HG02870 (cell line): Measurements from ENCODE around the gene WDPCP.
"Not testable (repeated sequence)": the region's sequence is repeated elsewhere in the genome, so short reads cannot be mapped to it uniquely, and the experiment has no call there.

Source experiments
- ATAC-seq: cut with Tn5 transposase; IDR thresholded peaks from one replicate; pipeline ENCODE4 v1.9.1; 2021; ENCODE audit warnings: mild to moderate bottlenecking, moderate library complexity; ENCODE audit not compliant: unreplicated experiment

Gene WDPCP

DNA sequence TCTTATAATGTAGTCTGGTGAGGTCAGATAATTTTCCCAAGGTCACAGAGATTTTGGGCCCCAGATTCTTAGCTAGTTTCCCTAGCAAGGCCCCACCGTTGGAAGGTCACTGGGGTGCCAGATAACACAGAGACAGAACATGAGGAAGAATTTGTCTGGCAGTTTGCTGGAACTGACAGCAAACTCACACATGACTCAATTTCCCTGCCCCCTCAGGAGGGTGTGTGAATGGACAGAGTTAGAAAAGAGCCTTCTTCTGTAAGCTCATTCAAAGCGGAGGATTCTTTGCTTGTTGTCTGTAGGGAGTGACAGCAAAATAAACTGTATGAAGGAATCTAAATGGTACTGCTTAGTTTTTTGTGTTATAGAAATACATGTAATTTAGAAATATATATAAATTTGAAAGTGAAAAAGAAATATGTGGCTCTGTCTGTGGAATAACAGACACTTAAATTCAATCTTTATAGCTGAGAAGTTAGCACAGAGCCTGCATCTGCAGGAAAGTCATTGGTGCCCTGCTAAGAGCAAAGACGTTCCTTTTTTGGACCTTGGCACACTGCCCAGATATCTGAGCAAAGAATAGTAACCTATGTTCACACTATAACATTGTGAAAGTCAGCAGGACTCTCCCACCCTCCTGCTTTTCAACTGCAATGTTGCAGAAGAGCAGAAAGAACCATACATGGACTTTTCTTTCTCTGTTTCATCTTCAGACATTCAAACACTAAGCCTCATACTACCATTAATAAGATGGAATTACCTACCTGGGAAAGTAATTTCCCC lies 2.5 kb upstream of the WDPCP start:
- no peak for ATAC-seq

DNA sequence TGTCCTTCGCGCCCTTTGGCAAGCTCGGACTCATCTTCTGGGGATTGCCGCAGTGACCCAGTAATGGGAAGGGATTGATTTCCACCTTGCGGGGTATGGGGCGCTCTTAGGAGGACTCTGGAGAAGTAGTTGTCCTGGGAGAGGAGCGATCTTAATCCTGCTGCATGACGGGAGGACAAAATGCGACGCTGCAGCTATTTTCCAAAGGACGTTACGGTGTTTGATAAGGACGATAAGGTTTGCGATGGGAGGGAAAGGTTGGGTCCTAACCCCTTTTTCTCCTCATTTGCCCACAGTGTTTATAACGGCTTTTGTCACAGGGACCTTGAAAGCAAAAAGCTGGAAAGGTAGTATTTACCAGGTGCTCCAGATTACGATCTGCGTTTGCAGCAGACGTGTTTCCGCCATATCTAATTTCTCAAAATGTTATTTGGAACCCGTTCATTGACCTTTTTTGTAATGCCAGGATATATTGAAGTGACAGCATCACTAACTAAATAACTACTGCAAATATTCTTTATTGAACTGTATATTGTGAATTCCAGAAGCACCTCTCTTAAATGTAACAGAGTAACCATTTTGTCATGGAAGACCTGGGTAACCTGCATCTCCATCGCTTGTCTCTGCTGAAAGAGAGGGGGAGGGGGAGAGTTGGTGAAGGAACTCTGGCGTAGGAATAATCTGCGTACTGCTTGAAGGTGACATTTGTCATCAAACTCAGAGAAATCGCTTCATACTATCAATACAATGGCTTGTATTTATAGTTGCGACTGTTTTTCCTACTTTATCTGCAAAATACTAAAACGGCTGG lies 1.1 kb upstream of the WDPCP start:
- peak; percentile 13 for ATAC-seq

DNA sequence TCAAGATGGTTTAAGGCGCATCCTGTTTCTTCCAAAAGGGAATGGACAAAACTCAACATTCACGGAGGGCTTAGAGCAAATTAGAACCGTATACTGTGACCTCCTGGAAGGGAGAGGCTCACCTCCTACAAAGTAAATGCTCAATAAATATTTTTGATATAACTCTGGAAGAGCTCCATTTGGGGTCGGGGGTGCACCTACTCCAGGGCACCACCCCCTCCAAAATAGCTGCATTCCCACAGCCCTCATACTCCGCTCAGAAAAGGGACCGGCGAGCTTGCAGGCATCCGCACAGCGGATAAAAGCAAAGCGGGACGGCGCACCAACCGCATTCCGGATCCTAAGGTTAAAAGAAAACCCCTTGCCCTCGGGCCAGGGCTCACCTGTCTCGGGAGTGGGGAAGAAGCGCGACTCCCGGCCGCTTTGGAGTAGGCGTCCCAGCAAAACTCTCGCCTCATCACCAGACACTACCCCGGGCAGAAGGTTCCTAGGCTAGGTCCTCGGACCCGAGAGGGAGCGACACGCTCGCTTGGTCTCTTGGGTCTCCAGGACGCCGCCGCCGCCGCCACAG lies 378 bp downstream of the WDPCP start:
- ATAC-seq: no peak

DNA sequence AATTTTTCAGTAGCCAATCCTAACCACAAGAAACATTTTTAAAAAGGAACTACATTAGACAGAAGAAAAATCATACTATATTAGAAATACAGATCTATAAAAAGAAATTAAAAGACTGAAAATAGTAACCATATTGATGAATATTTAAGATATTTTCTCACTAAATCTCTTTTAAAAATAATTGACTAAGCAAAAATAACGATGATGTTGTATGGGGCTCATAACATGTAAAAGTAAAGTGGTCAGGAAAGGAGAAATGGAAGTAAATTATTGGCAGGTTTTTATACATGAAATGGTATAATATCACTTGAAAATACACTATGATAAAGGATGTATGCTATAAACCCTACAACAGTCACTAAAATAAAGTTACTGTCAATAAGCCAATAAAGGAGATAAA lies 5.4 kb downstream of the WDPCP start:
- ATAC-seq: no peak

- ATAC-seq: no peak
Measured at GRCh38 chr2:63581298-63581961, 6.8 kb downstream of the WDPCP start.

- no peak for ATAC-seq
Measured at GRCh38 chr2:63580651-63581297, 7.5 kb downstream of the WDPCP start.

DNA sequence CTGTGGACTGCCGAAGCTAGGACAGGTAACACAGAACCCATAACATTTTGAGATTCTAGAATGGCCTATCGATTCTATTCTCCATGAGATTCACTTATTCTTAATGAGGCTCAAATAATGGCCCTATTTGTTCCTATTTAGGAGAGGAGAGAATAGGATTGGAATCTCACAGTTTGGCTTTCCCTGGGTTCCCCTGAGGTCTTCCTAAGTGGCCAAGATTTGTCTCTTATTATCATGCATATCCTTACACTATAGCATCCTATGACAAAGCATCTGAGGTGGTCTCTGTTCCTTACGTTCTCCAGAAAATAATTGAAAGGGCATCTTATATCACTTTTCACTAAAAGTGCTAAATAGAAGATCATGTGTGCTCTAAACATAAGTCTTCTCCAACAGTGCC lies 9.5 kb downstream of the WDPCP start:
- ATAC-seq: no peak

DNA sequence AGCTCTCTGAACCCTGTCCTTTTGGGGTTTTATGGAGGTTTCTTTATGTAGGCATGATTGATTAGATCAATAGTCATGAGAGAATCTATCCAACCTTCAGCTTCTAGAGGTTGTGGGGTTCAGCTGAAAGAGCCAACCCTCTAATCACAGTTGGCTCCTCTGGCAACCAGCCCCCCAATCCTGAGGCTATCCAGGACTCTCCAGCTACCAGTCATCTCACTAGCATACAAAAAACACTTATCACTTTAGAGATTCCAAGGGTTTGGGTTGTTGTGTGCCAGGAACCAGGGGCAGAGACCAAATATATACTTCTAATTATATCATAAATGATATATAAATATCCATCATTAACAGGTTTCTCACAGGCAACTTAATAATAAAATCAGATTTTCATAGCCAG lies 11.7 kb downstream of the WDPCP start:
- no peak for ATAC-seq

- ATAC-seq: not testable (repeated sequence)
Measured at GRCh38 chr2:63573726-63574345, 14.4 kb downstream of the WDPCP start.

DNA sequence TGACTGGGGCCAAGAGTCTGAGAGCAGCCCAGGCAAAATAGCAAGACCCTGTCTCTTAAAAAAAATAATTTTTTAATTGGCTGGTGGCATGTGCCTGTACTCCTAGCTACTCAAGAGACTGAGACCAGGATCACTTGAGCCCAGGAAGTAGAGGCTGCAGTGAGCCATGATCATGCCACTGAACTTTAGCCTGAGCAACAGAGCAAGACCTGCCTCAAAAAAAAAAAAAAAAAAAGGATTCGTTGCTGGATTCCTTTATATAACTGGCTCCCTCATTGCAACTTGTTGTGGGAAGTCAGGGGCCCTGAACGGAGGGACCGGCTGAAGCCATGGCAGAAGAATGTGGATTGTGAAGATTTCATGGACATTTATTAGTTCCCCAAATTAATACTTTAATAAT lies 15.3 kb downstream of the WDPCP start:
- ATAC-seq: not testable (repeated sequence)

GRCh38 chr2:63572001-63572400 lies 16.3 kb downstream of the WDPCP start:
- no peak for ATAC-seq

GRCh38 chr2:63571291-63571690 lies 17.0 kb downstream of the WDPCP start:
- no peak for ATAC-seq

DNA sequence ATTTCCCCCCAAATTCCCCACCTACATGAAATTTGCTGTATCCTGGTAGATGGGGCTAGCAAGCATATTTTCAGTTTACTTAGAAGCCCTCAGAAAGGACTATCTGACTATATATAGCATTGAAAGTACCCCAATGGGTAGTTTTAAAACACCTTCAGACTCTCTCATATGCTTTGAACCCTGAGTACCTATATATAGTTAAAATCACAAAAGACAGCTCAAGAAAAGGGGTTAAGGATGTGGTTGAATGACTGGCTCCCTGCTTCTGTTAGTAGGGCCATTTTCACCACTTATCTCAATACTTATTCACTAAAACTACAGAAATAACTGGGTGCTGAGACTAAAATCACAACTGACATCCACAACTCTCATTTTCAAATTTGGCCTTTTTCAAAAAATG lies 18.5 kb downstream of the WDPCP start:
- peak; percentile 73 for ATAC-seq

GRCh38 chr2:63562751-63563150 lies 25.5 kb downstream of the WDPCP start:
- no peak for ATAC-seq

- ATAC-seq: not testable (repeated sequence)
Measured at GRCh38 chr2:63558922-63559321, 29.4 kb downstream of the WDPCP start.

- not testable (repeated sequence) for ATAC-seq
Measured at GRCh38 chr2:63557819-63558218, 30.5 kb downstream of the WDPCP start.

- no peak for ATAC-seq
Measured at GRCh38 chr2:63555931-63556330, 32.3 kb downstream of the WDPCP start.

DNA sequence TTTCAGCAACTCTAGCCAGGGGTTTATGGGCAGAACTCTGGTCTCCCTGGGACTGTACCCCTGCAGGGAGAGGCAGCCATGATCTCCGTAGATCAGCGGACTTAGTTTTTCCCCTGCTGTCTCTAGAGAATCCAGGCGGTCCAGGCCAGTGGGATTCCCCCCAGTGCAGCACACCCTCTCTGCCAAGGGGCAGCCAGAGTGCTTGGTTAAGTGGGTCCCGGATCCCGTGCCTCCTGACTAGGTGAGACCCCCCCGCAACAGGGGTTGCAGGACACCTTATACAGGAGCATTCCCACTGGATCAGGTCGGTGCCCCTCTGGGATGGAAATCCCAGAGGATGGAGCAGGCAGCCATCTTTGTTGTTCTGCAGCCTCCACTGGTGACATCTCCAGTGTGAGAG lies 33.0 kb downstream of the WDPCP start:
- no peak for ATAC-seq

DNA sequence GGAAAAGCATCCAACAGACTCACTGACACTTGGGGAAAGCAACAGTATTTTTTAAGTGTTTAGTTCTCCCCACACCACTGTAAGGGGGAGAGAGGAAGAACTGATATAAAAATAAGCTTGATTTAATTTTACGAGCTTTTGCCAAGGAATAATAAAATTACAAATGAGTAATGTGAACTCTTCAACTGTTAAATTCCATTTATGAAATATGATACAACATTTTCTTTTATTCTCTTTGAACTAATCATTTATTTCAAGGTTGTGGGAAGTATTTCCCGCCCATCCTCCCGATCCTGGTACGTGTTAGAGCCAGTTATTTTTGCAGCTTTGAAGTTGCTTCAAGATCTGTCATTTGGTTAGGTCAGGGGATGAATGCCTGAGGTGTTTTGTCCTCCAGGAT lies 35.2 kb downstream of the WDPCP start:
- ATAC-seq: no peak

DNA sequence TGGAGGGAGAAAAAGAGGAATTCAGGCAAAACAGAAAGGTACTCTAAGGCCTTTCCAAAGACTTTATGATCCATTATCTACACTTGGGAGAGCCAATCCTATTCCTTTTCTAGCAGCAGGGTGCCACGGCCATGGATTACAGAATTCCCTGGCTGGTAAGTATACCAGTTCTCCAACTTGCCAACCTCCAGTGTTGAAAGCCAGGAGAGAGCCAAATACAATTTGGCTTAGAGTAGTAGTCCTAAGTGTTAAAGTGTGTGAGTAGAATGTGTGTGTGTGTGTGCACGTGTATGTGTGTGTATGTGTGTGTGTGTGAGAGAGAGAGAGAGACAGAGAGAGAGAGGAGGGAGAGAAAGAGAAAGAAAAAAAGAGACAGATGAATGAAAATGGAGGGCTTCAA lies 43.3 kb downstream of the WDPCP start:
- ATAC-seq: no peak
